ENCODE data around the gene SMIM45.

SMIM45 gene

GRCh38 chr22:41975299-41976069 is 23.5 kb downstream of the SMIM45 start:
- no peak for TF ChIP-seq JUND (IDR thresholded peaks at IDR 0.05; ENCODE audit: low read depth)
- no peak for DNase-seq (ENCODE audit: low read depth in 1 of 2, low spot score in 1 of 2)
- in situ Hi-C loops (cut with HindIII; ENCODE audit: low pct_unique_long_range_greater_than_20kb, low sequenced_read_pairs), result no loop called here

- TF ChIP-seq JUND (IDR thresholded peaks at IDR 0.05; ENCODE audit: low read depth), result no peak
- DNase-seq (ENCODE audit: low read depth in 1 of 2, low spot score in 1 of 2), result peak; percentile 35 to 61
- in situ Hi-C loops (cut with HindIII; ENCODE audit: low pct_unique_long_range_greater_than_20kb, low sequenced_read_pairs), result no loop called here
Measured at GRCh38 chr22:41976070-41976901, 24.3 kb downstream of the SMIM45 start.

GRCh38 chr22:41976961-41977566 is 25.1 kb downstream of the SMIM45 start:
- in situ Hi-C loops (cut with HindIII; ENCODE audit: low pct_unique_long_range_greater_than_20kb, low sequenced_read_pairs), result no loop called here
- no peak for DNase-seq (ENCODE audit: low read depth in 1 of 2, low spot score in 1 of 2)
- TF ChIP-seq JUND (IDR thresholded peaks at IDR 0.05; ENCODE audit: low read depth), result no peak

GRCh38 chr22:41978732-41979131 is 26.8 kb downstream of the SMIM45 start:
- no peak for DNase-seq (ENCODE audit: low read depth in 1 of 2, low spot score in 1 of 2)
- in situ Hi-C loops (cut with HindIII; ENCODE audit: low pct_unique_long_range_greater_than_20kb, low sequenced_read_pairs), result no loop called here
- TF ChIP-seq JUND (IDR thresholded peaks at IDR 0.05; ENCODE audit: low read depth), result no peak

GRCh38 chr22:41979423-41980250 is 27.7 kb downstream of the SMIM45 start:
- in situ Hi-C loops (cut with HindIII; ENCODE audit: low pct_unique_long_range_greater_than_20kb, low sequenced_read_pairs), result no loop called here
- DNase-seq (ENCODE audit: low read depth in 1 of 2, low spot score in 1 of 2), result no peak
- TF ChIP-seq JUND (IDR thresholded peaks at IDR 0.05; ENCODE audit: low read depth), result no peak

- in situ Hi-C loops (cut with HindIII; ENCODE audit: low pct_unique_long_range_greater_than_20kb, low sequenced_read_pairs), result no loop called here
- DNase-seq (ENCODE audit: low read depth in 1 of 2, low spot score in 1 of 2), result no peak
Measured at GRCh38 chr22:41982865-41983264, 30.9 kb downstream of the SMIM45 start.

GRCh38 chr22:41983513-41984405 is 31.8 kb downstream of the SMIM45 start:
- DNase-seq (ENCODE audit: low read depth in 1 of 2, low spot score in 1 of 2), result peak in 1 of 2 experiments; percentile 39
- in situ Hi-C loops (cut with HindIII; ENCODE audit: low pct_unique_long_range_greater_than_20kb, low sequenced_read_pairs), result no loop called here
- no peak for TF ChIP-seq JUND (IDR thresholded peaks at IDR 0.05; ENCODE audit: low read depth)

More at GRCh38 chr22:41982865-41983264, 30.9 kb downstream of the SMIM45 start:
- no peak for TF ChIP-seq JUND (IDR thresholded peaks at IDR 0.05; ENCODE audit: low read depth)

GRCh38 chr22:41987276-41987675 is 35.3 kb downstream of the SMIM45 start:
- DNase-seq (ENCODE audit: low read depth in 1 of 2, low spot score in 1 of 2), result no peak
- no peak for TF ChIP-seq JUND (IDR thresholded peaks at IDR 0.05; ENCODE audit: low read depth)
- in situ Hi-C loops (cut with HindIII; ENCODE audit: low pct_unique_long_range_greater_than_20kb, low sequenced_read_pairs), result no loop called here

GRCh38 chr22:41989246-41989645 is 37.3 kb downstream of the SMIM45 start:
- TF ChIP-seq JUND (IDR thresholded peaks at IDR 0.05; ENCODE audit: low read depth), result no peak
- DNase-seq (ENCODE audit: low read depth in 1 of 2, low spot score in 1 of 2), result no peak
- in situ Hi-C loops (cut with HindIII; ENCODE audit: low pct_unique_long_range_greater_than_20kb, low sequenced_read_pairs), result no loop called here

GRCh38 chr22:41991111-41991510 is 39.2 kb downstream of the SMIM45 start:
- TF ChIP-seq JUND (IDR thresholded peaks at IDR 0.05; ENCODE audit: low read depth), result no peak
- DNase-seq (ENCODE audit: low read depth in 1 of 2, low spot score in 1 of 2), result no peak
- in situ Hi-C loops (cut with HindIII; ENCODE audit: low pct_unique_long_range_greater_than_20kb, low sequenced_read_pairs), result no loop called here

GRCh38 chr22:41992496-41992895 is 40.5 kb downstream of the SMIM45 start:
- in situ Hi-C loops (cut with HindIII; ENCODE audit: low pct_unique_long_range_greater_than_20kb, low sequenced_read_pairs), result no loop called here
- DNase-seq (ENCODE audit: low read depth in 1 of 2, low spot score in 1 of 2), result no peak
- TF ChIP-seq JUND (IDR thresholded peaks at IDR 0.05; ENCODE audit: low read depth), result no peak
